ENCODE data around the gene RAP1GAP. TPM values are rescaled to one million over a fixed set of nuclear protein-coding genes. Genes with fewer than 3 reads are reported as not detected.
A peak's percentile ranks its signal among the peaks of the same experiment; 100 is the strongest.

Gene RAP1GAP
- total and polyA plus RNA-seq, 3 experiments from 2014 or later = 0.44 to 0.50 TPM; not detected in 1

DNA sequence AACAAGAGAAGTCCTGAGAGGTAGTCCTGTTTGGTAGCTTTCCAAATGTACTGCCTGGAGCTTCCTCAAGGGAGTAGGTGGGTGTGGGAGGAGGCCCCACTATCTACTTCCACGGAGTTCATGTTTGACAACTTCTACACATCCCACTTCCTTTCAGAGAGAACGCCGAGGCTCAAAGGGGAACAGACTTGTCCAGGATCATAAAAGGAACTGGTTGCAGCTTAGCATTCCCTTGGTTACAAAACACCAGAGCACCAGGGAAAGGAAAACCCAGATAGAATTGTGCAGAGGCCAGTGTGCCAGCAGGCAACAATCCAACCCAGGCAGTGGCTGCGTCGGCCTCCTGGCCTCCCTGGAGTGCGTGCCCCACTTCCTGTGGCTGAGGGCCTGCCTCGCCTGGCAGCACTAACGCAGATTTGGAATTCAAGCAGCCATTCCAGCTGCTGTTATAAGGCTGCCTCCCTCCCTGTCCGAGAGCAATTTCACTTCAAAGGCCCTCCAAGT lies 4.2 kb upstream of the RAP1GAP start:
- Mint-ChIP-seq H3K9me3 (no peaks in the 10 kb centered on the region), H3K4me1 (peaks cover 0 to 18% (median 6%) of the 10 kb centered on the region in 3 donors), H3K36me3 (peaks cover 0 to 12% (median 1%) of the 10 kb centered on the region in 3 donors), H3K27ac (peak overlapping the region in 2 of 8 donors; percentile 33 to 43), H3K4me3 (no peak overlapping the region), H3K27me3 (peaks cover 5 to 7% of the 10 kb centered on the region in 2 donors)
- Histone ChIP-seq H3K9me3 (ENCODE audit: low read length) (no peaks in the 10 kb centered on the region), H3K27me3 (ENCODE audit: insufficient read depth, low read length, poor library complexity, severe bottlenecking) (peaks cover 4% of the 10 kb centered on the region), H3K4me3 (ENCODE audit: low read length) (no peak overlapping the region), H3K27ac (ENCODE audit: low read depth, low read length) (peak overlapping the region; percentile 1), H3K4me1 (ENCODE audit: insufficient read depth, low read length) (peaks cover 18% of the 10 kb centered on the region), H3K36me3 (ENCODE audit: insufficient read depth, low read length) (no peaks in the 10 kb centered on the region)
- POLR2A ChIA-PET = no interaction called here
- DNase-seq = no peak
- CTCF ChIA-PET = interaction anchor here (1.3 kb wide), 1 partner anchor 14 kb away, joined by 4 read pairs; no protein-coding TSS in a partner anchor

- peaks cover 11% of the 10 kb centered on the region in 2 donors for H3K27me3 Mint-ChIP-seq
- H3K36me3 Mint-ChIP-seq = peaks cover 0 to 7% (median 0%) of the 10 kb centered on the region in 3 donors
- peak overlapping the region in 1 of 7 donors; percentile 54 for H3K4me3 Mint-ChIP-seq
- ChIA-PET CTCF (interaction anchor here (1.3 kb wide), 1 partner anchor 14 kb away, joined by 4 read pairs; no protein-coding TSS in a partner anchor), POLR2A (no interaction called here)
- Histone ChIP-seq H3K4me1 (ENCODE audit: insufficient read depth, low read length) (peaks cover 25% of the 10 kb centered on the region), H3K36me3 (ENCODE audit: insufficient read depth, low read length) (no peaks in the 10 kb centered on the region), H3K4me3 (ENCODE audit: low read length) (no peak overlapping the region), H3K27ac (ENCODE audit: low read depth, low read length) (peak overlapping the region; percentile 1), H3K9me3 (ENCODE audit: low read length) (no peaks in the 10 kb centered on the region), H3K27me3 (ENCODE audit: insufficient read depth, low read length, poor library complexity, severe bottlenecking) (peaks cover 10% of the 10 kb centered on the region)
- H3K9me3 Mint-ChIP-seq = no peaks in the 10 kb centered on the region
- no peak overlapping the region for H3K27ac Mint-ChIP-seq
- peaks cover 0 to 20% (median 6%) of the 10 kb centered on the region in 3 donors for H3K4me1 Mint-ChIP-seq
- DNase-seq = no peak
Observed at GRCh38 chr1:21672478-21673276, 3.5 kb upstream of the RAP1GAP start.

- Histone ChIP-seq H3K36me3 (ENCODE audit: insufficient read depth, low read length) (no peaks in the 10 kb centered on the region), H3K27me3 (ENCODE audit: insufficient read depth, low read length, poor library complexity, severe bottlenecking) (peaks cover 18% of the 10 kb centered on the region), H3K9me3 (ENCODE audit: low read length) (no peaks in the 10 kb centered on the region), H3K4me1 (ENCODE audit: insufficient read depth, low read length) (peaks cover 26% of the 10 kb centered on the region), H3K4me3 (ENCODE audit: low read length) (no peak overlapping the region), H3K27ac (ENCODE audit: low read depth, low read length) (no peak overlapping the region)
- peaks cover 0 to 3% (median 0%) of the 10 kb centered on the region in 3 donors for H3K36me3 Mint-ChIP-seq
- H3K9me3 Mint-ChIP-seq = no peaks in the 10 kb centered on the region
- peak overlapping the region in 2 of 8 donors; percentile 23 to 47 for H3K27ac Mint-ChIP-seq
- ChIA-PET POLR2A (no interaction called here), CTCF (interaction anchor here (1.3 kb wide), 1 partner anchor 13 kb away, joined by 4 read pairs; no protein-coding TSS in a partner anchor)
- H3K4me1 Mint-ChIP-seq = peaks cover 0 to 20% (median 6%) of the 10 kb centered on the region in 3 donors
- no peak for DNase-seq
- peaks cover 15 to 17% of the 10 kb centered on the region in 2 donors for H3K27me3 Mint-ChIP-seq
- H3K4me3 Mint-ChIP-seq = peak overlapping the region in 1 of 7 donors; percentile 54
Observed at GRCh38 chr1:21671915-21672314, 2.8 kb upstream of the RAP1GAP start.

DNA sequence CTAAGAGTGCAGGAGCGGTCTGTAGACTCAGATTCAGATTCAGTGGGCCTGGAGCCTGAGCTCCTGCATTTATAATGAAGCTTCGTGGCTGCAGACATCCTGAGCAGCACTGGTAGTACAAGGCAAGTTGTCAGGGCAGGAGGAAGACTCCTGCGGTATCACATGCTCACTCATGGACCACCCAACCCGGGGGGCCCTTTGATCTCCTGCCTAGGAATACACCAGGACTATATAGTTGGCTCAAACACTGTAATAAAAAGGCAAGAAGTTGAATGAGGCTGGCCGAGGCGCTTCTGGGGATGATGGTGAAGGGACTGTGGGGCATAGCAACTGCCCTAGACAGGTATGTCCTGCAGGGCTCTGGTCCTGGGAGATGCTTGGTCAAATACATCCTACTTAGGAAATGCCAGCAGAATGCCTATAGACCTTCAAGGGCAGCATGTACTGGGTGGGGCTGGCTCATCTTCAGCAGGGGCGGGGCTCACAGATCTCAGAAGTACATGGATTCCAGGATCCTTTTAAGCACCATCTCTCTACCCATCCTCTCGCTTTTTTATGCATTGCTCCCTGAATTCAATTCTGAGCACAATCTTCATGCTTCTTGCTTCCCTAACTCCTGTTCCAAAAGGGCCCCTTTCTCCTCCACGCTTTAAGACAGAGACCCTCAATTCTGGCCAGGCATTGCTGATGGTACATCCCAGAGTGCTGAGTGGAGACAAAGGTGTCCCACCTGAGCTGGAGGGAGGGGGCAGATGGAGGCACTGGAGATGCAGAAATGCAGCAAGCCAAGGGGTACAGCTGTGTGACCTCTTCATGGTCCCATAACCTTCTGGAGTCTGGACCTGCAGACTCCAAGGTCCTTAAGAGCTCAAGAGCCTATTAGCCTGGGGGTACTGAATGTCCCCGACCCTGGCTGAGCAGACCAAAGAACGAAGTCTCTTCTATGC lies 2.1 kb upstream of the RAP1GAP start:
- Mint-ChIP-seq H3K36me3 (no peaks in the 10 kb centered on the region), H3K27me3 (peaks cover 20 to 24% of the 10 kb centered on the region in 2 donors), H3K4me3 (peak overlapping the region in 2 of 7 donors; percentile 15 to 54), H3K4me1 (peaks cover 0 to 20% (median 6%) of the 10 kb centered on the region in 3 donors), H3K9me3 (no peaks in the 10 kb centered on the region), H3K27ac (peak overlapping the region in 2 of 8 donors; percentile 23 to 47)
- Histone ChIP-seq H3K27me3 (ENCODE audit: insufficient read depth, low read length, poor library complexity, severe bottlenecking) (peaks cover 22% of the 10 kb centered on the region), H3K27ac (ENCODE audit: low read depth, low read length) (peak overlapping the region; percentile 73), H3K4me1 (ENCODE audit: insufficient read depth, low read length) (peaks cover 26% of the 10 kb centered on the region), H3K9me3 (ENCODE audit: low read length) (no peaks in the 10 kb centered on the region), H3K36me3 (ENCODE audit: insufficient read depth, low read length) (no peaks in the 10 kb centered on the region), H3K4me3 (ENCODE audit: low read length) (no peak overlapping the region)
- CTCF ChIA-PET = no interaction called here
- no peak for DNase-seq
- POLR2A ChIA-PET = no interaction called here

- peak overlapping the region; percentile 73 for H3K27ac ChIP-seq (ENCODE audit: low read depth, low read length)
- no peaks in the 10 kb centered on the region for H3K9me3 Mint-ChIP-seq
- no peaks in the 10 kb centered on the region for H3K9me3 ChIP-seq (ENCODE audit: low read length)
- no peaks in the 10 kb centered on the region for H3K36me3 ChIP-seq (ENCODE audit: insufficient read depth, low read length)
- peaks cover 26% of the 10 kb centered on the region for H3K4me1 ChIP-seq (ENCODE audit: insufficient read depth, low read length)
- H3K4me3 ChIP-seq (ENCODE audit: low read length) = peak overlapping the region; percentile 51
- H3K27ac Mint-ChIP-seq = no peak overlapping the region
- H3K4me3 Mint-ChIP-seq = peak overlapping the region; percentile 37 to 73 (median 50)
- DNase-seq = no peak
- H3K27me3 Mint-ChIP-seq = peaks cover 27 to 31% of the 10 kb centered on the region in 2 donors
- ChIA-PET CTCF (no interaction called here), POLR2A (no interaction called here)
- H3K36me3 Mint-ChIP-seq = no peaks in the 10 kb centered on the region
- peaks cover 0 to 20% (median 6%) of the 10 kb centered on the region in 3 donors for H3K4me1 Mint-ChIP-seq
- H3K27me3 ChIP-seq (ENCODE audit: insufficient read depth, low read length, poor library complexity, severe bottlenecking) = peaks cover 27% of the 10 kb centered on the region
Observed at GRCh38 chr1:21670059-21670881, 1.1 kb upstream of the RAP1GAP start.

- Histone ChIP-seq H3K4me3 (ENCODE audit: low read length) (peak overlapping the region; percentile 51), H3K4me1 (ENCODE audit: insufficient read depth, low read length) (peaks cover 26% of the 10 kb centered on the region), H3K9me3 (ENCODE audit: low read length) (no peaks in the 10 kb centered on the region), H3K27me3 (ENCODE audit: insufficient read depth, low read length, poor library complexity, severe bottlenecking) (peaks cover 27% of the 10 kb centered on the region), H3K27ac (ENCODE audit: low read depth, low read length) (peak overlapping the region; percentile 73), H3K36me3 (ENCODE audit: insufficient read depth, low read length) (no peaks in the 10 kb centered on the region)
- H3K4me1 Mint-ChIP-seq = peaks cover 0 to 20% (median 6%) of the 10 kb centered on the region in 3 donors
- ChIA-PET POLR2A (no interaction called here), CTCF (no interaction called here)
- peaks cover 39 to 43% of the 10 kb centered on the region in 2 donors for H3K27me3 Mint-ChIP-seq
- no peaks in the 10 kb centered on the region for H3K36me3 Mint-ChIP-seq
- no peaks in the 10 kb centered on the region for H3K9me3 Mint-ChIP-seq
- peak overlapping the region in 2 of 7 donors; percentile 41 to 48 for H3K4me3 Mint-ChIP-seq
- DNase-seq = no peak
- no peak overlapping the region for H3K27ac Mint-ChIP-seq
Observed at GRCh38 chr1:21668951-21669257, 253 bp downstream of the RAP1GAP start.

- Histone ChIP-seq H3K4me1 (ENCODE audit: insufficient read depth, low read length) (peaks cover 26% of the 10 kb centered on the region), H3K4me3 (ENCODE audit: low read length) (peak overlapping the region; percentile 51), H3K27me3 (ENCODE audit: insufficient read depth, low read length, poor library complexity, severe bottlenecking) (peaks cover 32% of the 10 kb centered on the region), H3K27ac (ENCODE audit: low read depth, low read length) (peak overlapping the region; percentile 73), H3K9me3 (ENCODE audit: low read length) (no peaks in the 10 kb centered on the region), H3K36me3 (ENCODE audit: insufficient read depth, low read length) (no peaks in the 10 kb centered on the region)
- CTCF ChIA-PET = no interaction called here
- H3K36me3 Mint-ChIP-seq = no peaks in the 10 kb centered on the region
- H3K9me3 Mint-ChIP-seq = no peaks in the 10 kb centered on the region
- POLR2A ChIA-PET = no interaction called here
- H3K4me1 Mint-ChIP-seq = peaks cover 0 to 20% (median 6%) of the 10 kb centered on the region in 3 donors
- H3K4me3 Mint-ChIP-seq = peak overlapping the region in 4 of 7 donors; percentile 36 to 59 (median 41)
- peaks cover 39 to 48% of the 10 kb centered on the region in 2 donors for H3K27me3 Mint-ChIP-seq
- no peak overlapping the region for H3K27ac Mint-ChIP-seq
- no peak for DNase-seq
Observed at GRCh38 chr1:21668232-21668950, 766 bp downstream of the RAP1GAP start.

Data from CD8-positive, alpha-beta memory T cell (primary cell).